ENCODE measurements around the gene THOC7.

THOC7 gene

GRCh38 chr3:63845215-63845614 is 18.4 kb downstream of the THOC7 start:
- Histone ChIP-seq H3K27me3 (ENCODE audit: control insufficient read depth in 2 of 2, insufficient read depth in 2 of 2, low read length in 2 of 2) (no peaks in the 10 kb centered on the region), H3K36me3 (ENCODE audit: control insufficient read depth in 2 of 2, insufficient read depth in 2 of 2, low read length in 2 of 2) (no peaks in the 10 kb centered on the region), H3K9me3 (ENCODE audit: control insufficient read depth in 2 of 2, low read length in 2 of 2) (no peaks in the 10 kb centered on the region), H3K4me1 (ENCODE audit: control insufficient read depth in 2 of 2, insufficient read depth in 2 of 2, low read length in 2 of 2) (no peaks in the 10 kb centered on the region), H3K27ac (ENCODE audit: low read depth in 2 of 2, low read length in 2 of 2) (no peak overlapping the region), H3K4me3 (ENCODE audit: low read length in 2 of 2) (no peak overlapping the region), H3K9ac (ENCODE audit: low read depth in 1 of 2, low read length in 2 of 2) (no peak overlapping the region)

- Histone ChIP-seq H3K27me3 (ENCODE audit: control insufficient read depth in 2 of 2, insufficient read depth in 2 of 2, low read length in 2 of 2) (no peaks in the 10 kb centered on the region), H3K9ac (ENCODE audit: low read depth in 1 of 2, low read length in 2 of 2) (no peak overlapping the region), H3K4me3 (ENCODE audit: low read length in 2 of 2) (no peak overlapping the region), H3K27ac (ENCODE audit: low read depth in 2 of 2, low read length in 2 of 2) (no peak overlapping the region), H3K9me3 (ENCODE audit: control insufficient read depth in 2 of 2, low read length in 2 of 2) (no peaks in the 10 kb centered on the region), H3K4me1 (ENCODE audit: control insufficient read depth in 2 of 2, insufficient read depth in 2 of 2, low read length in 2 of 2) (no peaks in the 10 kb centered on the region), H3K36me3 (ENCODE audit: control insufficient read depth in 2 of 2, insufficient read depth in 2 of 2, low read length in 2 of 2) (no peaks in the 10 kb centered on the region)
These were observed 21.5 kb downstream of the THOC7 start for GRCh38 chr3:63842127-63842526.

GRCh38 chr3:63841704-63842103 is 21.9 kb downstream of the THOC7 start:
- Histone ChIP-seq H3K4me3 (ENCODE audit: low read length in 2 of 2) (no peak overlapping the region), H3K9me3 (ENCODE audit: control insufficient read depth in 2 of 2, low read length in 2 of 2) (no peaks in the 10 kb centered on the region), H3K4me1 (ENCODE audit: control insufficient read depth in 2 of 2, insufficient read depth in 2 of 2, low read length in 2 of 2) (no peaks in the 10 kb centered on the region), H3K9ac (ENCODE audit: low read depth in 1 of 2, low read length in 2 of 2) (no peak overlapping the region), H3K36me3 (ENCODE audit: control insufficient read depth in 2 of 2, insufficient read depth in 2 of 2, low read length in 2 of 2) (peaks cover 0 to under 1% of the 10 kb centered on the region in 2 donors), H3K27ac (ENCODE audit: low read depth in 2 of 2, low read length in 2 of 2) (no peak overlapping the region), H3K27me3 (ENCODE audit: control insufficient read depth in 2 of 2, insufficient read depth in 2 of 2, low read length in 2 of 2) (no peaks in the 10 kb centered on the region)

- Histone ChIP-seq H3K4me3 (ENCODE audit: low read length in 2 of 2) (no peak overlapping the region), H3K4me1 (ENCODE audit: control insufficient read depth in 2 of 2, insufficient read depth in 2 of 2, low read length in 2 of 2) (no peaks in the 10 kb centered on the region), H3K27ac (ENCODE audit: low read depth in 2 of 2, low read length in 2 of 2) (no peak overlapping the region), H3K9ac (ENCODE audit: low read depth in 1 of 2, low read length in 2 of 2) (no peak overlapping the region), H3K27me3 (ENCODE audit: control insufficient read depth in 2 of 2, insufficient read depth in 2 of 2, low read length in 2 of 2) (no peaks in the 10 kb centered on the region), H3K36me3 (ENCODE audit: control insufficient read depth in 2 of 2, insufficient read depth in 2 of 2, low read length in 2 of 2) (peaks cover 24 to 29% of the 10 kb centered on the region in 2 donors), H3K9me3 (ENCODE audit: control insufficient read depth in 2 of 2, low read length in 2 of 2) (no peaks in the 10 kb centered on the region)
These were observed 31.2 kb downstream of the THOC7 start for GRCh38 chr3:63832395-63832794.

- Histone ChIP-seq H3K27me3 (ENCODE audit: control insufficient read depth in 2 of 2, insufficient read depth in 2 of 2, low read length in 2 of 2) (no peaks in the 10 kb centered on the region), H3K9me3 (ENCODE audit: control insufficient read depth in 2 of 2, low read length in 2 of 2) (no peaks in the 10 kb centered on the region), H3K4me1 (ENCODE audit: control insufficient read depth in 2 of 2, insufficient read depth in 2 of 2, low read length in 2 of 2) (no peaks in the 10 kb centered on the region), H3K9ac (ENCODE audit: low read depth in 1 of 2, low read length in 2 of 2) (no peak overlapping the region), H3K27ac (ENCODE audit: low read depth in 2 of 2, low read length in 2 of 2) (no peak overlapping the region), H3K36me3 (ENCODE audit: control insufficient read depth in 2 of 2, insufficient read depth in 2 of 2, low read length in 2 of 2) (peaks cover 17 to 29% of the 10 kb centered on the region in 2 donors), H3K4me3 (ENCODE audit: low read length in 2 of 2) (no peak overlapping the region)
These were observed 33.1 kb downstream of the THOC7 start for GRCh38 chr3:63830526-63830925.

- H3K4me3 ChIP-seq (ENCODE audit: low read length in 2 of 2) = no peak overlapping the region
- no peaks in the 10 kb centered on the region for H3K27me3 ChIP-seq (ENCODE audit: control insufficient read depth in 2 of 2, insufficient read depth in 2 of 2, low read length in 2 of 2)
- no peak overlapping the region for H3K9ac ChIP-seq (ENCODE audit: low read depth in 1 of 2, low read length in 2 of 2)
- H3K9me3 ChIP-seq (ENCODE audit: control insufficient read depth in 2 of 2, low read length in 2 of 2) = no peaks in the 10 kb centered on the region
- no peaks in the 10 kb centered on the region for H3K4me1 ChIP-seq (ENCODE audit: control insufficient read depth in 2 of 2, insufficient read depth in 2 of 2, low read length in 2 of 2)
- H3K27ac ChIP-seq (ENCODE audit: low read depth in 2 of 2, low read length in 2 of 2) = no peak overlapping the region
- no peaks in the 10 kb centered on the region for H3K36me3 ChIP-seq (ENCODE audit: control insufficient read depth in 2 of 2, insufficient read depth in 2 of 2, low read length in 2 of 2)
These were observed 39.3 kb downstream of the THOC7 start for GRCh38 chr3:63824309-63824708.

GRCh38 chr3:63819151-63819398 is 44.5 kb downstream of the THOC7 start, which contains the start of gene C3orf49:
C3orf49 (plus strand) TSS chr3:63819299; CDS start chr3:63819472, 173 bp downstream.
- H3K4me3 ChIP-seq (ENCODE audit: low read length in 2 of 2) = no peak within 1 kb of the TSS
- no peaks in the 10 kb centered on the region for H3K36me3 ChIP-seq (ENCODE audit: control insufficient read depth in 2 of 2, insufficient read depth in 2 of 2, low read length in 2 of 2)
- no peaks in the 10 kb centered on the region for H3K9me3 ChIP-seq (ENCODE audit: control insufficient read depth in 2 of 2, low read length in 2 of 2)
- no peak within 1 kb of the TSS for H3K27ac ChIP-seq (ENCODE audit: low read depth in 2 of 2, low read length in 2 of 2)
- no peaks in the 10 kb centered on the region for H3K27me3 ChIP-seq (ENCODE audit: control insufficient read depth in 2 of 2, insufficient read depth in 2 of 2, low read length in 2 of 2)
- H3K4me1 ChIP-seq (ENCODE audit: control insufficient read depth in 2 of 2, insufficient read depth in 2 of 2, low read length in 2 of 2) = no peaks in the 10 kb centered on the region
- H3K9ac ChIP-seq (ENCODE audit: low read depth in 1 of 2, low read length in 2 of 2) = no peak within 1 kb of the TSS

GRCh38 chr3:63818282-63819150 is 45.1 kb downstream of the THOC7 start:
- H3K4me3 ChIP-seq (ENCODE audit: low read length in 2 of 2) = no peak overlapping the region
- H3K4me1 ChIP-seq (ENCODE audit: control insufficient read depth in 2 of 2, insufficient read depth in 2 of 2, low read length in 2 of 2) = no peaks in the 10 kb centered on the region
- H3K27ac ChIP-seq (ENCODE audit: low read depth in 2 of 2, low read length in 2 of 2) = no peak overlapping the region
- H3K9me3 ChIP-seq (ENCODE audit: control insufficient read depth in 2 of 2, low read length in 2 of 2) = no peaks in the 10 kb centered on the region
- no peaks in the 10 kb centered on the region for H3K27me3 ChIP-seq (ENCODE audit: control insufficient read depth in 2 of 2, insufficient read depth in 2 of 2, low read length in 2 of 2)
- H3K9ac ChIP-seq (ENCODE audit: low read depth in 1 of 2, low read length in 2 of 2) = no peak overlapping the region
- no peaks in the 10 kb centered on the region for H3K36me3 ChIP-seq (ENCODE audit: control insufficient read depth in 2 of 2, insufficient read depth in 2 of 2, low read length in 2 of 2)

GRCh38 chr3:63817225-63817624 is 46.4 kb downstream of the THOC7 start:
- H3K27me3 ChIP-seq (ENCODE audit: control insufficient read depth in 2 of 2, insufficient read depth in 2 of 2, low read length in 2 of 2) = no peaks in the 10 kb centered on the region
- H3K4me3 ChIP-seq (ENCODE audit: low read length in 2 of 2) = no peak overlapping the region
- no peak overlapping the region for H3K9ac ChIP-seq (ENCODE audit: low read depth in 1 of 2, low read length in 2 of 2)
- no peaks in the 10 kb centered on the region for H3K36me3 ChIP-seq (ENCODE audit: control insufficient read depth in 2 of 2, insufficient read depth in 2 of 2, low read length in 2 of 2)
- H3K4me1 ChIP-seq (ENCODE audit: control insufficient read depth in 2 of 2, insufficient read depth in 2 of 2, low read length in 2 of 2) = no peaks in the 10 kb centered on the region
- H3K9me3 ChIP-seq (ENCODE audit: control insufficient read depth in 2 of 2, low read length in 2 of 2) = no peaks in the 10 kb centered on the region
- H3K27ac ChIP-seq (ENCODE audit: low read depth in 2 of 2, low read length in 2 of 2) = no peak overlapping the region

- H3K9me3 ChIP-seq (ENCODE audit: control insufficient read depth in 2 of 2, low read length in 2 of 2) = no peaks in the 10 kb centered on the region
- no peak overlapping the region for H3K4me3 ChIP-seq (ENCODE audit: low read length in 2 of 2)
- no peak overlapping the region for H3K9ac ChIP-seq (ENCODE audit: low read depth in 1 of 2, low read length in 2 of 2)
- no peaks in the 10 kb centered on the region for H3K27me3 ChIP-seq (ENCODE audit: control insufficient read depth in 2 of 2, insufficient read depth in 2 of 2, low read length in 2 of 2)
- H3K36me3 ChIP-seq (ENCODE audit: control insufficient read depth in 2 of 2, insufficient read depth in 2 of 2, low read length in 2 of 2) = no peaks in the 10 kb centered on the region
- no peak overlapping the region for H3K27ac ChIP-seq (ENCODE audit: low read depth in 2 of 2, low read length in 2 of 2)
- H3K4me1 ChIP-seq (ENCODE audit: control insufficient read depth in 2 of 2, insufficient read depth in 2 of 2, low read length in 2 of 2) = no peaks in the 10 kb centered on the region
These were observed 49.4 kb downstream of the THOC7 start for GRCh38 chr3:63814237-63814636.

Measured in mucosa of rectum (tissue), 2 donors.